HG03457 (cell line): ENCODE results near the gene SLC11A1.

Experiments
- ATAC-seq: cut with Tn5 transposase; IDR thresholded peaks from one replicate; pipeline ENCODE4 v1.9.1; 2021; ENCODE audit warnings: moderate number of reproducible peaks; ENCODE audit not compliant: unreplicated experiment

Gene SLC11A1

GRCh38 chr2:218366621-218367414 lies 15.3 kb upstream of the SLC11A1 start:
- ATAC-seq: no peak

GRCh38 chr2:218367415-218368149 lies 14.5 kb upstream of the SLC11A1 start:
- ATAC-seq: peak; percentile 92

- no peak for ATAC-seq
These were observed 13.9 kb upstream of the SLC11A1 start for GRCh38 chr2:218368150-218368528.

GRCh38 chr2:218368621-218369153 lies 13.4 kb upstream of the SLC11A1 start:
- no peak for ATAC-seq

GRCh38 chr2:218369330-218369729 lies 12.7 kb upstream of the SLC11A1 start:
- no peak for ATAC-seq

- no peak for ATAC-seq
These were observed 11.5 kb upstream of the SLC11A1 start for GRCh38 chr2:218370410-218371063.

- no peak for ATAC-seq
These were observed 10.1 kb upstream of the SLC11A1 start for GRCh38 chr2:218371983-218372350.

- no peak for ATAC-seq
These were observed 7.3 kb upstream of the SLC11A1 start for GRCh38 chr2:218374795-218375194.

GRCh38 chr2:218375212-218375611 lies 6.9 kb upstream of the SLC11A1 start:
- no peak for ATAC-seq

GRCh38 chr2:218378053-218378452 lies 4.0 kb upstream of the SLC11A1 start:
- ATAC-seq: no peak

GRCh38 chr2:218382785-218383184 lies 712 bp downstream of the SLC11A1 start:
- no peak for ATAC-seq

GRCh38 chr2:218383892-218384519 lies 1.9 kb downstream of the SLC11A1 start:
- no peak for ATAC-seq

GRCh38 chr2:218384975-218385374 lies 2.9 kb downstream of the SLC11A1 start:
- no peak for ATAC-seq

- ATAC-seq: no peak
These were observed 4.7 kb downstream of the SLC11A1 start for GRCh38 chr2:218386505-218387368.

GRCh38 chr2:218387369-218388194 lies 5.5 kb downstream of the SLC11A1 start:
- ATAC-seq: no peak

- no peak for ATAC-seq
These were observed 7.5 kb downstream of the SLC11A1 start for GRCh38 chr2:218389333-218390150.

GRCh38 chr2:218391202-218391601 lies 9.1 kb downstream of the SLC11A1 start:
- ATAC-seq: no peak

- no peak for ATAC-seq
These were observed 10.4 kb downstream of the SLC11A1 start for GRCh38 chr2:218392459-218392858.
